Ovary (tissue), 3 donors: ENCODE results near the gene ELP4.

Experiments
- POLR2A ChIP-seq: fragments of 450-650 bp; IDR thresholded peaks from one replicate; pipeline ENCODE4 v1.6.1; 2017; ENCODE audit warnings: antibody characterized with exemption, mild to moderate bottlenecking, moderate library complexity
- TF ChIP-seq, protein P1 (sequence below), 3 donors: fragments of 450-650 bp in 2 of 3; fragments of 200-600 bp in 1 of 3; IDR thresholded peaks; one replicate each; pipeline versions ENCODE4 v1.5.1 to v1.8.0; 2016 to 2022; ENCODE audit warnings: antibody characterized with exemption in 3 of 3, mild to moderate bottlenecking in 1 of 3
- donor health status: DM: no; HTN: no; CAD: no.

DNA sequence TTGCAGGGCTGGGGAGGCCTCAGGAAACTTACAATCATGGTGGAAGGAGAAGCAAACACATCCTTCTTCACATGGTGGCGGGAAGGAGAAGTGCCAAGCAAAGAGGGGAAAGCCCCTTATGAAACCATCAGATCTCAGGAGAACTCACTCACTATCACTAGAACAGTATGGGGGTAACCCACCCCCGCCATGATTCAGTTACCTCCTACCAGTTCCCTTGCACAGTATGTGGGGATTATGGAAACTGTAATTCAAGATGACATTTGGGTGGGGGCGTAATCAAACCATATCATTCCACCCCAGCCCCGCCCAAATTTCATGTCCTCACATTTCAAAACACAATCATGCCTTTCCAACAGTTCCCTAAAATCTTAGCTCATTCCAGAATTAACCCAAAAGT is 16.3 kb upstream of the ELP4 start:
- TF ChIP-seq, protein P1, sequence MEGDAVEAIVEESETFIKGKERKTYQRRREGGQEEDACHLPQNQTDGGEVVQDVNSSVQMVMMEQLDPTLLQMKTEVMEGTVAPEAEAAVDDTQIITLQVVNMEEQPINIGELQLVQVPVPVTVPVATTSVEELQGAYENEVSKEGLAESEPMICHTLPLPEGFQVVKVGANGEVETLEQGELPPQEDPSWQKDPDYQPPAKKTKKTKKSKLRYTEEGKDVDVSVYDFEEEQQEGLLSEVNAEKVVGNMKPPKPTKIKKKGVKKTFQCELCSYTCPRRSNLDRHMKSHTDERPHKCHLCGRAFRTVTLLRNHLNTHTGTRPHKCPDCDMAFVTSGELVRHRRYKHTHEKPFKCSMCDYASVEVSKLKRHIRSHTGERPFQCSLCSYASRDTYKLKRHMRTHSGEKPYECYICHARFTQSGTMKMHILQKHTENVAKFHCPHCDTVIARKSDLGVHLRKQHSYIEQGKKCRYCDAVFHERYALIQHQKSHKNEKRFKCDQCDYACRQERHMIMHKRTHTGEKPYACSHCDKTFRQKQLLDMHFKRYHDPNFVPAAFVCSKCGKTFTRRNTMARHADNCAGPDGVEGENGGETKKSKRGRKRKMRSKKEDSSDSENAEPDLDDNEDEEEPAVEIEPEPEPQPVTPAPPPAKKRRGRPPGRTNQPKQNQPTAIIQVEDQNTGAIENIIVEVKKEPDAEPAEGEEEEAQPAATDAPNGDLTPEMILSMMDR (IDR thresholded peaks at IDR 0.05), result no peak
- no peak for TF ChIP-seq POLR2A
